ENCODE measurements around the gene C1QL1. TPM values are rescaled to one million over a fixed set of nuclear protein-coding genes. Genes with fewer than 3 reads are reported as not detected.

C1QL1 gene
- total RNA-seq, 1 experiment from 2014 or later = 8.6 TPM

DNA sequence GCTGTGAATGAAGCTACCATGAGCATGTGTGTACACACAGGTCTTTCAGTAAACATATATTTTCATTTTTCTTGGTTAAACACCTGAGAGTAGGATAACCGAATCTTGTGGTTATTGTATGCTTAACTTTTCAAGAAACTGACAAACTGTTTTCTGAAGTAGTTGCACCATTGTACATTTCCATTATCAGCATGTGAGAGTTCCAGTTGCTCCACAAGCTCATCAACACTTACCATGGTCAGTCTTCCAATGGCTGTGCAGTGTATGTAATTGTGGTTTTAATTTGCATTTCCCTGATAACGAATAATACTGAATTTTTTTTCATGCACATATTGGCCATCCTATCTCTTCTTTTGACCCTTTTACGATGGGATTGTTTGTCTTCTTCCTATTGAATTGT, 31.3 kb upstream of the C1QL1 start:
- Histone ChIP-seq H3K36me3 (ENCODE audit: insufficient read depth, low read length, poor library complexity, severe bottlenecking) (no peaks in the 10 kb centered on the region), H3K4me3 (ENCODE audit: low read depth, low read length, poor library complexity, severe bottlenecking) (no peak overlapping the region), H3K27ac (ENCODE audit: low read depth, low read length, poor library complexity, severe bottlenecking) (no peak overlapping the region), H3K4me1 (ENCODE audit: insufficient read depth, low read length, poor library complexity, severe bottlenecking) (no peaks in the 10 kb centered on the region), H3K9me3 (ENCODE audit: low read depth, low read length, poor library complexity, severe bottlenecking) (no peaks in the 10 kb centered on the region), H3K27me3 (replicated peaks; ENCODE audit: insufficient read depth, low read depth, low read length, poor library complexity) (no peaks in the 10 kb centered on the region)
- ChIA-PET POLR2A (ENCODE audit: low non-redundant PET) (no interaction called here), CTCF (no interaction called here)
- DNase-seq (ENCODE audit: low spot score) = no peak
- no TSS peak for BruUV-seq (replicated peaks)
- no peak for TF ChIP-seq EZH2 (IDR thresholded peaks at IDR 0.05; ENCODE audit: borderline replicate concordance, low read depth, low read length, poor library complexity, severe bottlenecking)
- TF ChIP-seq, protein P1, sequence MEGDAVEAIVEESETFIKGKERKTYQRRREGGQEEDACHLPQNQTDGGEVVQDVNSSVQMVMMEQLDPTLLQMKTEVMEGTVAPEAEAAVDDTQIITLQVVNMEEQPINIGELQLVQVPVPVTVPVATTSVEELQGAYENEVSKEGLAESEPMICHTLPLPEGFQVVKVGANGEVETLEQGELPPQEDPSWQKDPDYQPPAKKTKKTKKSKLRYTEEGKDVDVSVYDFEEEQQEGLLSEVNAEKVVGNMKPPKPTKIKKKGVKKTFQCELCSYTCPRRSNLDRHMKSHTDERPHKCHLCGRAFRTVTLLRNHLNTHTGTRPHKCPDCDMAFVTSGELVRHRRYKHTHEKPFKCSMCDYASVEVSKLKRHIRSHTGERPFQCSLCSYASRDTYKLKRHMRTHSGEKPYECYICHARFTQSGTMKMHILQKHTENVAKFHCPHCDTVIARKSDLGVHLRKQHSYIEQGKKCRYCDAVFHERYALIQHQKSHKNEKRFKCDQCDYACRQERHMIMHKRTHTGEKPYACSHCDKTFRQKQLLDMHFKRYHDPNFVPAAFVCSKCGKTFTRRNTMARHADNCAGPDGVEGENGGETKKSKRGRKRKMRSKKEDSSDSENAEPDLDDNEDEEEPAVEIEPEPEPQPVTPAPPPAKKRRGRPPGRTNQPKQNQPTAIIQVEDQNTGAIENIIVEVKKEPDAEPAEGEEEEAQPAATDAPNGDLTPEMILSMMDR (conservative IDR thresholded peaks at IDR 0.05; ENCODE audit: low read depth, low read length) = no peak
- intact Hi-C loops (cut with micrococcal nuclease; ENCODE audit: unreplicated experiment) = no loop called here

DNA sequence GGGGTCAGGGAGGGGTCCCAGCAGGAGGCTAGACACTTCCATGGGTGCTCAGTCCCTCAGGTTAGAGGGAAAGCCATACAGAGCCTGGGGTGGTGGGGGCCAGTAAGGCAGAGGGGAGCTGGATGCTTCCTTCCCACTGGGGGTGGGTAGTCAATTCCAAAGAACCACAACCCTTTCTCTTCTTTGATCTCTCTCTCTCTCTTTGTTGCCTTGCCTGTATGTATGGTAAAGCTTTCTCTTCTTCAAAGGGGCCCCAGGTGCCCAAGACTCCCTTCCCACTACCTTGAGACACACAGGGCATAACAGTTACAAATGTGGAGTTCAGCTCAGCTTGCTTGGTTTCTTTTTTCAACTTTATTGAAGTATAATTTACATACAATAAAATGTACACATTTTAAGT, 30.5 kb upstream of the C1QL1 start:
- H3K9me3 ChIP-seq (ENCODE audit: low read depth, low read length, poor library complexity, severe bottlenecking) = no peaks in the 10 kb centered on the region
- H3K4me1 ChIP-seq (ENCODE audit: insufficient read depth, low read length, poor library complexity, severe bottlenecking) = no peaks in the 10 kb centered on the region
- CTCF ChIA-PET = interaction anchor here (0.6 kb wide), 1 partner anchor 26 kb away, joined by 7 read pairs; no protein-coding TSS in a partner anchor
- no peaks in the 10 kb centered on the region for H3K36me3 ChIP-seq (ENCODE audit: insufficient read depth, low read length, poor library complexity, severe bottlenecking)
- H3K27ac ChIP-seq (ENCODE audit: low read depth, low read length, poor library complexity, severe bottlenecking) = no peak overlapping the region
- TF ChIP-seq, protein P1 (conservative IDR thresholded peaks at IDR 0.05; ENCODE audit: low read depth, low read length) = no peak
- TF ChIP-seq EZH2 (IDR thresholded peaks at IDR 0.05; ENCODE audit: borderline replicate concordance, low read depth, low read length, poor library complexity, severe bottlenecking) = no peak
- no peak for DNase-seq (ENCODE audit: low spot score)
- POLR2A ChIA-PET (ENCODE audit: low non-redundant PET) = no interaction called here
- no TSS peak for BruUV-seq (replicated peaks)
- no peak overlapping the region for H3K4me3 ChIP-seq (ENCODE audit: low read depth, low read length, poor library complexity, severe bottlenecking)
- intact Hi-C loops (cut with micrococcal nuclease; ENCODE audit: unreplicated experiment) = no loop called here
- H3K27me3 ChIP-seq (replicated peaks; ENCODE audit: insufficient read depth, low read depth, low read length, poor library complexity) = no peaks in the 10 kb centered on the region

DNA sequence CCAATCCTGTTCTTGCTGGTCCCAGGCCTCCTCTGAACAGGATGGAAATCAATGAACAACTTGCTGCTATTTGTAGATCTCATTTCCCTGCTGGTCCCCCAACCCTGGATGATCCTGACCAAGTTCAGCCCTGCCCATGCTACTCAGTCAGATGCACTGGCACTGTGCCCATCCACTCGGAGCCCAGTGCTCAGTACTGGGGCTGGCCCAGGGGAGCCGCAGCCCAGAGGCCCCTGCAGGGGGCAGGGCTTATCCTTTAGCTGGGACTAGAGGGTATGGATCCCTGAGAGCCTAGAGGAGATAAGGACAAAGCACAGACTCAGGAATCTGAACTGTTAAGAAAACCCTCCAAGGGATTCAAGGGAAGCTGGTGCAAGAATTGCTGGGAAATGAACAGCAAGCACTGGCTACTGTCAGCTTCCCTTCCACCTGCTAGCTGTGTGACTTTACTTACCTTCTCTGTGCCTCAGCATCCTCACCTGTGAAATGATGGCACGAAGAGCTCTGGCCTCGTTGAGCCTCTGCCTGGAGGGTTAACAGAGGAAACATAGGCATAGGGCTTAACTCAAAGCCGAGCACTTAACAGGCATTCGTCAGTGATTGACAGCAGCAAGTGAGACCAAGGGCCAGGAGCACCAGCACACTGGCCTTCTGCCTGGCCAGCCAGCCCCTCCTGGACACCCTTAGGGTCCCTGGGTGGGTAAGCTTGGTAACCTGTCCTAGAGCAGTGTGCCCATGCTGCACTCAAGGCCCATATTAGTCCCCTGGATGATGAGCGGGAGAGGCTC, 29.8 kb upstream of the C1QL1 start:
- BruUV-seq (replicated peaks) = no TSS peak
- Histone ChIP-seq H3K36me3 (ENCODE audit: insufficient read depth, low read length, poor library complexity, severe bottlenecking) (no peaks in the 10 kb centered on the region), H3K27ac (ENCODE audit: low read depth, low read length, poor library complexity, severe bottlenecking) (no peak overlapping the region), H3K4me1 (ENCODE audit: insufficient read depth, low read length, poor library complexity, severe bottlenecking) (no peaks in the 10 kb centered on the region), H3K27me3 (replicated peaks; ENCODE audit: insufficient read depth, low read depth, low read length, poor library complexity) (no peaks in the 10 kb centered on the region), H3K9me3 (ENCODE audit: low read depth, low read length, poor library complexity, severe bottlenecking) (no peaks in the 10 kb centered on the region), H3K4me3 (ENCODE audit: low read depth, low read length, poor library complexity, severe bottlenecking) (no peak overlapping the region)
- intact Hi-C loops (cut with micrococcal nuclease; ENCODE audit: unreplicated experiment) = no loop called here
- CTCF ChIA-PET = no interaction called here
- no peak for TF ChIP-seq EZH2 (IDR thresholded peaks at IDR 0.05; ENCODE audit: borderline replicate concordance, low read depth, low read length, poor library complexity, severe bottlenecking)
- TF ChIP-seq, protein P1 (conservative IDR thresholded peaks at IDR 0.05; ENCODE audit: low read depth, low read length) = no peak
- DNase-seq (ENCODE audit: low spot score) = peak; percentile 25
- POLR2A ChIA-PET (ENCODE audit: low non-redundant PET) = no interaction called here

All from A673 (cell line).